GM18868 (cell line): Measurements from ENCODE around the gene TGOLN2.
"Not testable (repeated sequence)": the region's sequence is repeated elsewhere in the genome, so short reads cannot be mapped to it uniquely, and the experiment has no call there.

Experiments used
- ATAC-seq: cut with Tn5 transposase; IDR thresholded peaks from one replicate; pipeline ENCODE4 v1.9.1; 2021; ENCODE audit warnings: mild to moderate bottlenecking, moderate library complexity; ENCODE audit not compliant: unreplicated experiment

Gene TGOLN2

DNA sequence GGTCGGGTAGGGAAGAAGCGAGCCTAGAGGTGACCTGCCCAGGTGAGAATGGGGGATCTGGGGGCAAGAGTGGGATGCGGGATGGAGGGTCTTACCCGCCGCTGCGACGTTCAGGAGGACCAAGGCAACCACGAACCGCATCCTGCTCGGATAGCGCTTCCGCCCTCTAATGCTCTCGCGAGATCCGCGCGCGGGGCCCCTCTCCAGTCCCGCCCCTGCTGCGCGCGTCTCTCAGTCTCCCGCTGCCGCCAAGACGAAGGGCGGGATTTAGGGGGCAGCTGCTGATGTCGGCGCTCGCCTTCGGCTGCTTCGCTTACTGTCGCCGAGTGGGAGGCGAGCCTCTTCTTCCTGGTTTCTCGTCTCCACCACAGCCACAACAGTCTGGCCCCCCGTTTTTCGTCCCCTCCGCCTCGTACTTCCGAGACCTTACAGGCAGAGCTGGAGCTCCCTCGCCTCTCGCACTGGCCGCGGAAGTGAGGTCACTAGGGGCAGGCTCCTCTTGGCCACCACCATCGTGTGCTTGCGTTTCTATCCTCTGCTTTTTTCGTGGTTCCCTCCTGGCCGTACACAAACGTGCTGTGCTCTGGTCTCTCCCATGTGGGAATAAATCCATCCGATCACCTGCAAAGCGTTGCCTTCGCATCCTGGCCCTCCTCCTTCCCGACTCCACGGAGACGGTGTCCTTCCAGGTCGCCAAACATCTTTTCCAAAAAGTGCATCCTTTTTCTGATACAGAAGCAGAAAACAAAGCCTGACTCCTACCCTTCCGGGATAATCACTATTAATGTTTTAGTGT, at the start of gene TGOLN2:
Gene TGOLN2, minus strand, starts transcription at position 168 of the 796 bp plus-strand sequence. Its CDS starts 27 bp downstream, at position 141.
- peak; percentile 91 for ATAC-seq

DNA sequence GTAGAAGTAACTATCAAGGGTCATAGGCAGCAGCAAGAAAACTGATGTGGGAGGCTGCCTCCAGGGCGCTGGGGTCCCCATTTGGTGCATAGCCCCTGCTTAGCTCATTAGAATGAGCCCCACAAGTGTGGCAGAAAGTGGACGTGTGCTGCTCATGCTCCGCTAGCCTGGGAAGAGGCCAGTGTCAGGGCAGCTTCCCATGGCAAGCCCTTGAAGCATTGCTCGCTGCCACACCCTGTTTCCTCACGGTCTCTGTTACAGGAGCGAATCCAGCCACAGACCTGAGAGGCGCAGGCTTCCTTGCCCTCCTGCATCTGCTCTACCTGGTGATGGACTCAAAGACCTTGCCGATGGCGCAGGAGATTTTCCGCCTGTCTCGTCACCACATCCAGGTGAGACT, 49.3 kb upstream of the TGOLN2 start:
- no peak for ATAC-seq

DNA sequence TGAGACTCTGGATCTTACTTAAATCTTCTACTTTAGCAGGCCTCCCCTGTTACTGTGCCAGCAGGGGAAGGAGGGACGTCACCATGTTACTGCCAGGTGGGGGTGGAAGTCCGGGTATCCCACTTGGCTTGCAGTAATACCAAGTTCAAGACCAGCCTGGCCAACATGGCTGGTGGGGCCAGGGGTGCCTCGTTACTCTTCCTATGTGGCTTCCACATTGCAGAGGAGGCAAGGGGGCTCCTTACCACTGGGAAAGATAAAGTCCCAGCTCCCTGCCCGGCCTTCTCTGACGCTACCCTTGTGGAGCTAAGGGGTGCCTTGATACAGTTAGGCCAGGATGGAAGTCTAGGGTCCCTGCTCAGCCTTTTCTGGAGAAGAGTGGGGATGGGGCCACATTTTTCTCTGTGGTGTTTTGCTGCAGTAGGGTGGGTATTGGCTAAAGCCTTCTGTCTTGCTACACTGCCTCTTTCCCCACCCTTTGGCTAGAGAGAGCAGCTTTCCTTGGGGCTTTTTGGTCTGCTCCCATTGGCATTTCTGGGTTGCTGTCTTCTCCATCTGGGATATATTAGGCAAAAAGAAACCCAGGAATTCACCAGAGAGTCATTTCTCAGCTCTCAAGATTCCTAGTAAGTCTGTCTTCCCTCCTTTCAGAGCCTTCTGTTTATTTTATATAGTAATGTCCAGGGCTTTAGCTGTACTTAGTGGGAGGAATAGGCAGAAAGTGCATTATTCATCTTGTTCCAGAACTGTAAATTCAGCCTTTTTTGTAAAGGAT, 48.7 kb upstream of the TGOLN2 start:
- ATAC-seq: no peak

DNA sequence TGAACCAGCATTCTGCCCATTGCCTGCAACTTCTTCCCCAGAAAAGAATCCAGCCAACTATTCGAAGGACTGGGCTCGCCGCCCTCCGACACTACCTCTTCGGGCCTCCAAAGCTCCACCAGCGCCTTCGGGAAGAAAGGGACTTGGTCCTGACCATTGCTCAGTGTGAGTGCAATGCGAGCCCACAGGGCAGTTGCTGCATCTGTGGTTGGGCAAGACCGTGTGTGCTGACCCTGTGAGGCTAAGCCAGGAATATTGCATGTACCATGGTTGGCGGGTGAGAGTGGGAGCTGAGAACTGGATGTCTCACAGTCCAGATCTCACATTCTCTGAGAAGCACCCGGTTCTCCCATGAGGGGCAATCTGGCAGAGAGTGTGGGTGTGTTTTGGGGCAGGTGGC, 43.3 kb upstream of the TGOLN2 start:
- ATAC-seq: no peak

DNA sequence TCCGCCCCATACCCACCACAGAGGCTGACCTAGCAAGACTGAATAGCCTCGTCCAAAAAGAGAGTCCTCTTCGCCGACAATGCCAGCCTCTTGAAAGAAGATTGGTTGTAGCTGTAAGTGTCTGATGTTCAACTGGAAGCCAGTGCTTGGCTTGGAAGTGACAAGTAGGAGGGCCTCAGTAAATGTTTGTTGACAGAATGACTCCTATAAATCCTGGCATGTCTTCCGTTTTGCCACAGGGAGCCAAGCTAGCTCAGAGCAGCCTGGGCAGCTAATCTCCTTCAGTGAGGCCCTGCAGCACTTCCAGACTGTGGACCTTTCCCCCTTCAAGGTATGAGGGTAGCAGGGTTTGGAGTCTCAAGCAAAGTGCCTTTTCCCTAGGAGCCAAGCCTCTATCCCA, 41.7 kb upstream of the TGOLN2 start:
- no peak for ATAC-seq

DNA sequence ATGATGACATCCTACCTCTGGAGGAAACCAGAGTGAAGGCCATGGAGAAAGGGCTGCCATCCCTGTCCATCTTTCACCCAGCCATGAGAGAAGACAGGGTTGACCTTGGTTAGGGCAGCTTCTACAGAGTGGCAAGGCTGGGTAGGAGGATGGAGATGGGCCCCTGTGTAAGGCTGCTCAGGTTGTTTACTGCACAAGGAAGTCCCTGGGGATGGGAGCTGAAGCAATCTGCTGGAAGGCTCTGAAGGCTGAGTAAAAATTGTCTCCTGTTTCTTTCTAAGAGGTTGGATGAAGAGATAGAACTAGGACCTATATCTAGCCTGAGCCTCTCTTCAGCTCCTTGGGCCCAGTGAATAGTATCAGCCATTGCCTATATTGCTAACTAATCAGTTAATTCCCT, 41.1 kb upstream of the TGOLN2 start:
- ATAC-seq: no peak

DNA sequence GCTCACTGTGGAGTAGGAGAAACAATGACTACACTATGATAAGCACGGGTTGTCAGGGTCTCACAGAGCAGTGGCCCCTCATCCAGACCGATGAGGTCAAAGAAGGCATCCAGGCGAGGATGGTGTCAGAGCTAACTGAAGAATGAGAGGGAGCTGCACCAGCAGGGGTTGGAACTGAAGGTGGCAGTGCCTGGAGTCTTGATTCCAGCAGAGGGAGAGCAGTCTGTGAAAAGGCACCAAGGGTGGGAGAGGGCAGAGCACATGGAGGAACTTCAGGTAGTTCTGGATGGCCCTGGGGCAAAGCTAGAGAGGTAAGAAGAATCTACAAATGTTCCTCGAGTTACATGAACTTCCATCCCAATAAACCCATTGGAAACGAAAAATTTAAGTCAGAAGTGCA, 39.4 kb upstream of the TGOLN2 start:
- no peak for ATAC-seq

DNA sequence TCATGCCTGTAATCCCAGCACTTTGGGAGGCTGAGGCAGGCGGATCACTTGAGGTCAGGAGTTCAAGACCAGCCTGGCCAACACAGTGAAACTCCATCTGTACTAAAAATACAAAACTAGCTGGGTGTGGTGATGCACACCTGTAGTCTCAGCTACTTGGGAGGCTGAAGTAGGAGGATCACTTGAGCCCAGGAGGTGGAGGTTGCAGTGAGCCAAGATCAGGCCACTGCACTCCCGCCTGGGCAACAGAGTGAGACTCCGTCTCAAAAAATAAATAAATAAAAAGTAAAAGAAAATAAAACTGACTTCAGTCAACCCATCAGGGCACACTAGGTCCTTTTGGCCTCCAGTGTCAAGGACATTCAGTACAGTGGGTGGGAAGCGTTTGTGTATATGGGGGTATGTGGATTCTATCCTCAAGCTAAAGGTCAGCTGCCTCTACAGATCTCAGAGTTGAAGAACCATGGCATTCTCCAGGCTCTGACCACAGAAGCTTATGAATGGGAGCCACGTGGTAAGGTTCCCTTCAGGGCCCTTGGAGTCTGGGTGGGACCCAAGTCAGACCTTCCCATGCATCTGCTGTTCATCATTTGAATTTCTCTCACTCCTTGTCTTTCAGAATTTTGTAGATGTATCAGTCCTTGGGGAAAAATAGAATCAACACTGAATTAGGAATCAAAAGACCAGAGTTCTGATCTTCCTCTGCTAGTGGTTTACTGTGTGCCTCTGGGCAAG, 35.0 kb upstream of the TGOLN2 start:
- not testable (repeated sequence) for ATAC-seq

DNA sequence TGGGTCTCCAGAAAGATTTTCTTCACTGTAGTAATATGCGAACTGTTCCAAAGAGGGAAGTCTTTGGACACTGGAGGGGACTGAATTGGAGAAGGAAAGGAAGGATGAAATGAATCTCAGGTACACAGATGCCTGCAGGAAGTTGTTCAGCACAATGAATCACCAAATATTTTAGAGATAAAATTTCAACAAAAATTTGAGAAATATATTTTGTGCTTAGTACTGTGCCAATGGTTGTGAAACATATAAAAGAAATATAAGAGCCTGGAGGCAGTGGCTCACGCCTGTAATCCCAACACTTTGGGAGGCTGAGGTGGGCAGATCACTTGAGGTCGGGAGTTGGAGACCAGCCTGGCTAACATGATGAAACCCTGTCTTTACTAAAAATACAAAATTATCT, 29.9 kb upstream of the TGOLN2 start:
- no peak for ATAC-seq

DNA sequence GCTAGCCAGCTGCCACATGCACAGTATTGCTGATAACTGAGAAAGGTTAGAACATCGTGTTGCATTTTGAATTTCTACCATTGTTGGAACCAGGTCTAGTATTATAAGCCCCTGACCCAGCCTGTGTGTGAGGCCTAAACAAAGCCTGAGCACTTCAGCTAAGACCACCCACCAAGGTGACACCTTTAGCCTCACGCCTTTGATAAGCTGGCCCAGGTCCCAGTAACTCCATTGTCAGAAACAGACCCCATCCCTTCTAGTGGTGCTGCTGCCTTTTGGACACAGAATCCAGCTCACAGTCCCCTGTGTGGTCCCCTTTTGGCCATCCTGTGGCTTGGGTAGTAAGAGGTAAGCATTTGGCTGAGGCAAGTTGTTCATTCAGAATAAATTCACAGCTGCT, 28.4 kb upstream of the TGOLN2 start:
- ATAC-seq: no peak

DNA sequence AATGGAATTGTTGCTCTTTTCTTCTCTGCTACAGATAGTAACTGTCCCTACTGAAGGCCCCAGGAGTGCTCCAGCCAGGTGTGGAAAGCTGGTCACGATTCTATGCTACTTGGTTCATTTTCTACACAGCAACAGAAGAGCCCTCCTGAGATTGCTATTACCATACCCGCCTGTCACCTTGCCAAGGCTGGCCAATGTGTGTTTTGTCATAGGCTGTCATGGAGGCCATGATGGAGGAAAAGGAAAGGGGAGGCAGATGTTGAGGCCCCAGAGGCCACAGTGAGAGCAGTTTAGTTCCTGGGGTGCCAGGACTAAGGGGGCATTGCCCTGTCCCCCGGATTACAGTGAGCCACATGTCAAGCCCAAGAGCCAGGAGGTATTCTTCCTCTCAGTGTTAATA, 27.7 kb upstream of the TGOLN2 start:
- ATAC-seq: no peak

DNA sequence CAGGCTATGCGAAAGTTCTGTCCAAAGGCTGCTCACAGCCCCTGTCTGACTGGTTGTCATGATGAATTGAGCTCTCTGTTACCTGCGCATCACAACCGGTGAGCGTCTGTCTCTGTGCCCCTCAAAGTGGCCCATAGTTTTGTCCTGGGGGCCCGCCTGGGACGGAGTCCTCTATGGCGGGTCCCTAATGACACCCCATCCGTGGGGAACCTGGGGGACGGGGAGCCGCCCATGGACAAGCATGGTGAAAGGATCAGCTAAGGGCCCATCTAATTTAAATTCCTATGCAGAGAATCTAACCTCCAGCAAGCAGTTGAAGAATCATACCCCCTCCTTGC, 27.3 kb upstream of the TGOLN2 start:
- ATAC-seq: peak; percentile 2

DNA sequence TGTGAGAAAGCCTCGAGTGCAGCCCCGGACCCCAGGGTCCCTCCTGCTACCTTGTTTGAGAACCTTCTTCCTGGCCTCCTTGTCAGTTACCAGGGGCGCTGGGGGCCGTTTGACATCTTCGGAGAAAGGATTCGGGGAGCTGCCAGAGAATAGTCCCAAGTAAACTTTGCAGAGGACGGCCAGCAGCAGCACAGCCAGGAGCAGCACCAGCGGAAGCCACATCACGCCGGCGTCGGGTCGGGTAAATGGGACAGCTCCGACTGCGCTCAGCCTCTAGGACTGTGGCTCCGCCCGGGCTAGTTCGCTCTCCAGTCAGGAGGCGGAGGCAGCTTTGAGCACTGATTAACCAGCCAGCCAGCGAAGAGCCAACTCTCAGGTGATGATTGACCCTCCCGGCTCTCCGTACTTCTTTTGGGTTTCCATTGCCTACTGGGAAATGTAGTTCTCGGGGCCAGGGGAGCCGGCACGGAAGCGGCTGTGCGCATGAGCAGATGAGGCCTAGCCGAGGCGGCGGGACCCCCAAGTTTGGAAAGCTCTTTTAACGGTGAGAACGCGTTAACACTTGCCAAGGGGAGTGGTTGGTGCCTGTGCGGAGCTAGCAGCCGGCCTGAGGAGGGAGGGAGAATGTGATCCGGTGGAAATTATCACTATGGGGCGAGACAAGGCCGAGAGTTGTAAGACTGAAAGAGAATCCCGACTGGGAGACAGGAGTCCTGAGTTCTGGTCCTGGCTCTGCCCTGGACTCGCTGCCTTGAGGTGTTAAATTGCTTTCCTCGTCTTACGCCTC, 26.7 kb upstream of the TGOLN2 start, which contains the start of the genes ELMOD3 and RETSAT:
Gene ELMOD3, plus strand, starts transcription at position 484 of the 787 bp plus-strand sequence. CDS start 2,430 bp downstream, outside the sequence.
Gene RETSAT, minus strand, starts transcription at position 243 of the 787 bp plus-strand sequence. Its CDS starts 21 bp downstream, at position 222.
- peak; percentile 98 for ATAC-seq

DNA sequence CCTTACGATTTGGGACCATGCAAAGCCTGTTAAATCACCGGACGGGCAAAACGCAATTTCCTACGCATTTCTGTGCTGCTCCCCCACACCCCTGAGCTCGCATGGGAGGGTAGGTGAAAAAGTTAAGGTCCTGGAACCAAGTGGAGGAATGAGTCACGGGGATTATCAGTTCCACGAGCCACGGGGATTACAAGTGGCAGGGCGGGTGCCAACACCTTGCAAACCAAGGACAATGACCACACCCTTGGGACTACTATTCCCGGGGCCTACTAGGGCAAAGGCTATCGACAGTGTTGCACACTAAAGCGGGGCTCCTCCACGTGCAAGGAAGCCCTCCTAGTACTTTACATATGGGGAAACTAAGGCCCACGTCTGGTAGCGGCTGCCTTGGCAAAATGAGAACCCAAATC, 26.1 kb upstream of the TGOLN2 start:
- ATAC-seq: peak; percentile 5

DNA sequence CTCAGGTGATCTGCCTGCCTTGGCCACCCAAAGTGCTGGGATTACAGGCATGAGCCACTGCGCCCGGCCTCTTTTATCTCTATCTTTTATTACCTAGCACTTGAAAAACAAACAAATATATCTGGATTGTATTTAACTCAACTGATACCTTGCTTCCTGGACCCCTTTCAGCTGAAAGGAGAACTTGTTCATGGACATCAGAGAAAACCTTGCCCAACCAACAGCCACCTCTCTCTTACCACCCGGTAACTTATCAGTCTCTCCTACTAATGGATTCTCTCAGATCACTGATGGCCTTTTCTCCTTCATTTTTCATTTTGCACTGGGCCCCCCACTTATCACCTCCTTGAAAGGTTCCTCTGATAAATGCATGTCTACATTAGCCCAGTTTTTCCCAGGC, 19.8 kb upstream of the TGOLN2 start:
- no peak for ATAC-seq

DNA sequence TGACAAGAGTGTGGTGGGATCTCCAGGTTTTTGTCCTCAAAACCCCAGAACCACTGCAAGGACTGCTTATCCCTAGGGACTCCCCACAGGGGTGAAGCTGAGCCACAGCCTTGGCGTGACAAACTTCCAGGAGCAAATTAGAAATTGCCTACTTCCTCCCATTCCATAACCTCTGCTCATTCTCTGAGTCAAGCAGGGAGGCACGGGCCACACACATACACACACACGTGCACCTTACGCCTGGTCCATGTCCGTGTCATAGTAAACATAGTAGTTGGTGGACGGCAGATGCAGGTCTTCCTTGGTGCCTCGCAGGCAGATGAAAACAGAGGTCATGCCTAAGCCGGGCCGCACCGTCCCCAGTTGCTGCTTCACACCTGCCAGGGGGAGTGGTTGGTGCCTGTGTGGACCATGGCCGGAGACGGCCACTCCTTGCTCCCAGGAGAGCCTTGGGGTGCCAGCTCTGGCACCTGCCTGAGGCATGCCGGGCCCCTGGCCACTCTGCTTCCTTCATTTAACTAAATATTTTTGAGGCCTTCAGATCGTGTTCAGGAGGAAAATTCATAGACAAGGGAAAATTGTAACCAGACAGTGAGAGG, 16.7 kb upstream of the TGOLN2 start:
- ATAC-seq: no peak

DNA sequence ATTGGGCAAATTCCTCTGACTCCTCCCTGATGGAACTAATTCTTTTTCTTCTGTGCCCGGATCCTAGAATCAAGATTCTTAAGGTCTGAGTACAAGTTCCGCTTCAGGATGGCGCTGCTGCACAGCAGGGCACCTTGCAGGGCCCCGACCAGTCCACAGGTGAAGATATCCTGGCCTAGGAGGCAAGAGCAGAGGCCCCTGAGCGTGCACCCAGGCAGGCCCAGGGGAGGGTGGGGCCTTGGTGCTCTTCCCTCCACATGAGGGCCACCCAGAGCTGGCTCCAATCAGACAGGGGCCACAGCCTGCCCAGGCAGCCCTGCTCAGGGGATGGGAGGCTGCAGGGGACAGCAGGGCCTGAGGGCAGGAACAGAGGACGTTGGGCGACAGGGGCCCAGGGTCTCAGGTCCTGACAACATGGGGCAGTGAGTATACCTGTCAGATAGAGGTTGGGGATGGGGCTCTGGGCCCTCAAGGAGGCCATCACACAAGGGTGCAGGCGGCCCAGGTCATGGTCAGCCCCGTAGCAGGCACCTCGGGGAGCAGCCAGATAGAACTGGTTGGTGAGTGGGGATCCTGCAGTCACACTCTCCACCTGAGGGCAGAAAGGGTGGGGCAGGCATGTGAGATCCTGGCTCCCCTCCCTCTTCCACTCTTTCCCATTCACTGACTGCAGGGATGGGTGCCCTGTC, 15.6 kb upstream of the TGOLN2 start:
- ATAC-seq: not testable (repeated sequence)

DNA sequence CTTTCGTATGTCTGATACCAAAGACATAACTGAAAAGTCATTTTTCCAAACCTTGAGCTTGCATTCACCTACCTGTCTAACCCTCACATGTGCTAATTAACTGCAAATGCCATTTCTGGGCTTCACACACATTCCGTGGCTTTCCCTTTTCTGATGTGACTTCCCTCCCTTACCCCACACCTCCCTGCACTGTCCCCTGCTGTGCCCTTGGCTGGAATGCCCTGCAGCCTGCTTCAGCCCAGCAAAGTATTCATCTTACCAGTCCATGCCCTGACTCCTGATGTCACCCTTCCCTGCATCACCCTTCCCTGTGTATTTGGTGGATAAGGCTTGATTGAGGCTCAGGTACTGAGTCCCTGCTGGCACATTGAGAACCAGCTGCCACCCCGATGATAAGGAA, 14.4 kb upstream of the TGOLN2 start:
- no peak for ATAC-seq

DNA sequence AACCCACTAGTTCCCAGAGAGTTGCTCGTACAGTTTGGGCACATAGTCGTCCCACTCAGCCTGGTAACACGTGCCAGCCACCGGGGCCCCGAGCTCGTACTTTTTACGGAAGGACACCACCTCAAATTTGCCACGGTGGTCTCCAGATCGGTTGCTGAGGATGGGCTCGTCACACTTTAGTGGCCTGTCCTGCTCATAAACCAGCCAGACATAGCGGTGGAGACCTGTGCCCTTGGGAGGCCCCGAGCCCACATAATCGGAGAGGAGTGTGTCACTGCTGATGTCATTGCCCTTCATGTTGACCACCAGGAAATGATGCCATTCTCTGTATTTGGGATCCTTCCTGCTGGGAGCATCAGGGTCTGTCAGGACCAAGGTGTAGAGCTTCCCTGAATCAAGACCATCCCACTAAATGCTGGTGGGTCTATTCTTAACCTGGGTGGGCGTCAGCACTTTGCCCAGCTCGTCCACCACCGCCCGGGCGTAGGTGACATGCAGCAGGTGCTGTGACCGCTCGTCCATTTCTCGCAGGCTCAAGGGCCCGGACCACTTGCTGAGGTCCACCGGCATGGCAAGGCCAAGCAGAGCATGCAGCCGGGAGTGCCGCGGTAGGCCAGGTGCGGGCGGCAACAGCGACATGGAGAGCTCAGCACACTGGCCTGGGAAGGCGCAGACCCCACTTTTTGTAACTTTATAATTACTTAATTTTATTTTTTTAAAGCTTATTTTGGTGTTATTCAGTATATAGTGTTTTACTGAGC, 13.7 kb upstream of the TGOLN2 start:
- no peak for ATAC-seq
